Sciatic nerve (tissue), 2 donors: ENCODE measurements around the gene BAD. TPM values are rescaled to one million over a fixed set of nuclear protein-coding genes. Genes with fewer than 3 reads are reported as not detected.

Source experiments
- ATAC-seq: fragments of 200-7000 bp; cut with Tn5 transposase; one replicate; pipeline ENCODE4 v1.9.1; 2020; ENCODE audit warnings: mild to moderate bottlenecking, moderate library complexity
- DNase-seq: peaks from one replicate; pipeline ENCODE4 v3.0.0-alpha.2; 2020; ENCODE audit warnings: low spot score
- intact Hi-C: fragments of 100-400 bp; cut with DNase I; formaldehyde crosslinking; loops from one replicate; pipeline ENCODE4 v1.14.2; 2022
- total RNA-seq: library from RNA; stranded (reverse); fragmentation: NEBNext Ultra II Directional; extraction: Animal tissue kit (Norgen Biotek cat#: 25700); gene quantifications from one replicate; pipeline ENCODE4 v1.2.1, GENCODE V29; 2021
- donor health status: DM: no; HTN: no; CAD: no.
- donor health status: DM: no; HTN: no; CAD: no.

Gene BAD
- total RNA-seq, 1 donor from 2014 or later, result 47.4 TPM

GRCh38 chr11:64226507-64227051 lies 57.9 kb downstream of the BAD start:
- peak; percentile 75 for DNase-seq
- ATAC-seq, result peak; percentile 25
- intact Hi-C loops, result no loop called here

DNA sequence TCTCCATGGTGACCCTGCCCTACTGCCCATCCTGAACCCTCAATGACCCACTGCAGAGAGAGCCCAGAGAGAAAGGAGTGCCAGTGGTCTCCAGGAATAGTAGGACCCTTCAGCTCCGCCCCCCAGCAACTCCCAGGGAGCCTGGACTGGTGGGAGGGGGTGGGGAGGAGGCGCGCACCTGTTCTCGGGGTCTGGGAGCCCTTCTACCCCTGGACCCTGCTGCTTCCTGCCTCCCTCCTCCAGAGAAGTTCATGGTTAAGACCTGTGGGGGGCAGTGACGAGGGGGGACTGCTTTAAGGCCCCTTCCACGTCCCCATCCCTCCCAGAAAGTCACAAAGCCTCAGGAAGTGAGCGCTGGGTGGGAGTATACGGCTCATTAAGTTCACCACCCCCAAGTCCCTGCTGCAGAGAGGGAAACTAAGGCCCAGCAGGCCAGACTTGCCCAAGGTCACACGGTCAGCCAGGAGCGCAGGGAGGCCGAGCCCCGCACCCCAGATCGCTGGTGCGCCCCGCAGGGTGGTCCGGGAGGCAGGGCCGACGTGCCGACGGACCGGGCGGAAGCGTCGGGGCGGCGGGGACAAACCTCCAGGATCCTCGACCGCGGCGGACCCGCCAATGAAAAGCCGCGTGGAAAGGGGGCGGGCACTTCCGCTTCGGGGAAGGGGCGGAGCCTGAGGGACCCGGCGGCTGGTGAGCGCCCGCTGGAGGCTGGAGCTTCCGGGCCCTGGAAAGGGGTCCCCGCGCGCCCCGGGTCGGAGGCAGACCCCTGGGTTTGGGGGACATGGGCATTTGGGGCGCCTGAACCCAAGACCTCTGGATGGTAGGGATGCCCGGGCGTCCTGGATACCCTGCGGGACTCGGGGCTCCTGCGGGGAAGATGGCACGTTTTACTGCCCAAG lies 58.6 kb downstream of the BAD start, which contains the start of the genes NUDT22 and TRPT1:
NUDT22 (plus strand) TSS at position 667 of the 899 bp plus-strand sequence. CDS start 379 bp downstream, outside the sequence.
TRPT1 (minus strand) TSS at position 579 of the 899 bp plus-strand sequence; CDS start at position 253, 326 bp downstream.
- DNase-seq (peak; percentile 96), ATAC-seq (peak; percentile 84)
- intact Hi-C loops, result no loop called here

- ATAC-seq, result no peak
- peak; percentile 63 for DNase-seq
- intact Hi-C loops, result no loop called here
Observed at GRCh38 chr11:64224891-64225607, 59.4 kb downstream of the BAD start.

DNA sequence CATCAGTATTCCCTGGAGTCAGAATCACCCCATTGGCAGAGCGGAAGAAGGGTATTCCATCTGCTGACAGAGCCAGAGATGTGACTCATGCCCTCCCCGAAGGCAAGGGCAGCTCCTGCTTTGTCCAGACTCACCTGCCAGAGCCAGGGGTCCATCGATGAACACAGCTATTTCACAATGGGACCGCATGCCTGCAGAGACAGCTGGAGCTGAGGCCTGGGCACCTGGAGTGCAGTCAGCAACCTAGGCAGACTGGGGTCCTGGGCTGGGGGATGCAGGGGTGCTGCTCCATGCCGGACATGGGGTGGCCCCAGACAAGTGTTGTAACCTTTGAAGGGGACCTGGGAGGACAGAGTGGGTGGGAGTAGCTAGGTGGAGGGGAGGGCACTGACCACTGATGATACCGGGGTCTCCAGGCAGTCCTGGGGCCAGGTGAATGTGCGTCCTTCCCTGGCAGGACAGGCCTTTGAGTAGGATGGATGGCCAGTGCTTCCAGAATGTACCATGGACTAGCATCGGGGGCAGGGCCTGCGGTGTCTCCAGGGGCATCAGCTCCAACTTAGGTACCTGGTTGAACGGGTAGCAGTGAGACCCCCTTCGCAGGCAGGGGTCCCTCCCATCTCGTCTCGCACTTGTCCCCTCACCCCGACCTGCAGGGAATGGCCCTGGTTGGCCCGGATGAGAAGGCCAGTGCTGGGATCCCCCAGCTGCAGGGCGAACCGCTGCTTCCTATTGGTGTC lies 60.1 kb downstream of the BAD start:
- ATAC-seq (no peak), DNase-seq (peak; percentile 59)
- intact Hi-C loops, result no loop called here

GRCh38 chr11:64223001-64223651 lies 61.3 kb downstream of the BAD start:
- ATAC-seq (no peak), DNase-seq (no peak)
- intact Hi-C loops, result no loop called here

- intact Hi-C loops, result no loop called here
- no peak for DNase-seq
- no peak for ATAC-seq
Observed at GRCh38 chr11:64222651-64223000, 61.8 kb downstream of the BAD start.

GRCh38 chr11:64220798-64221197 lies 63.7 kb downstream of the BAD start:
- intact Hi-C loops, result no loop called here
- no peak for DNase-seq
- no peak for ATAC-seq

DNA sequence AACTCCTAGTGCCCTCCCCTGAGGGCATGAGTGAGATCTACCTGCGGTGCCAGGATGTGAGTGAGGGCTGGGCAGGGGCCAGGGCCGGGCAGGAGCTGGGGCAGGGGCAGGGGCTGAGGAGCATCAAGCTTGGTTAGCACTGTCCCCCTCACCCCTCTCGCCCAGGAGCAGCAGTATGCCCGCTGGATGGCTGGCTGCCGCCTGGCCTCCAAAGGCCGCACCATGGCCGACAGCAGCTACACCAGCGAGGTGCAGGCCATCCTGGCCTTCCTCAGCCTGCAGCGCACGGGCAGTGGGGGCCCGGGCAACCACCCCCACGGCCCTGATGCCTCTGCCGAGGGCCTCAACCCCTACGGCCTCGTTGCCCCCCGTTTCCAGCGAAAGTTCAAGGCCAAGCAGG lies 64.2 kb downstream of the BAD start:
- intact Hi-C loops, result no loop called here
- DNase-seq (no peak), ATAC-seq (no peak)

Other genes with a start within 250 kb of the BAD start
- gene FLRT1, start 248.7 kb downstream of the BAD start, total RNA-seq, result 3.5 TPM
- 20.6 TPM for gene MACROD1, start 118.6 kb downstream of the BAD start, total RNA-seq
- 87.6 TPM for gene STIP1, start 98.5 kb downstream of the BAD start, total RNA-seq
- gene FERMT3, start 77.9 kb downstream of the BAD start, total RNA-seq, result 20.7 TPM
- 20.6 TPM for gene TRPT1, start 58.5 kb downstream of the BAD start, total RNA-seq
- 28.0 TPM for gene NUDT22, start 58.4 kb downstream of the BAD start, total RNA-seq
- gene DNAJC4, start 54.1 kb downstream of the BAD start, total RNA-seq, result 30.4 TPM
- 134 TPM for gene VEGFB, start 50.1 kb downstream of the BAD start, total RNA-seq
- gene FKBP2, start 43.6 kb downstream of the BAD start, total RNA-seq, result 56.2 TPM
- 48.8 TPM for gene PPP1R14B, start 37.7 kb downstream of the BAD start, total RNA-seq
- gene PLCB3, start 33.1 kb downstream of the BAD start, total RNA-seq, result 23.6 TPM
- 34.4 TPM for gene GPR137, start 1.2 kb upstream of the BAD start, total RNA-seq
- not detected for gene KCNK4, start 6.6 kb upstream of the BAD start, total RNA-seq
- not detected for gene CATSPERZ, start 15.7 kb upstream of the BAD start, total RNA-seq
- 17.4 TPM for gene ESRRA, start 20.9 kb upstream of the BAD start, total RNA-seq
- gene TRMT112, start 32.9 kb upstream of the BAD start, total RNA-seq, result 149 TPM
- 143 TPM for gene PRDX5, start 33.5 kb upstream of the BAD start, total RNA-seq
- 12.9 TPM for gene CCDC88B, start 55.5 kb upstream of the BAD start, total RNA-seq
- 23.8 TPM for gene RPS6KA4, start 74.5 kb upstream of the BAD start, total RNA-seq